Measurements from ENCODE around the gene STK32C.
"Not testable (repeated sequence)": the region's sequence is repeated elsewhere in the genome, so short reads cannot be mapped to it uniquely, and the experiment has no call there.

Gene STK32C

DNA sequence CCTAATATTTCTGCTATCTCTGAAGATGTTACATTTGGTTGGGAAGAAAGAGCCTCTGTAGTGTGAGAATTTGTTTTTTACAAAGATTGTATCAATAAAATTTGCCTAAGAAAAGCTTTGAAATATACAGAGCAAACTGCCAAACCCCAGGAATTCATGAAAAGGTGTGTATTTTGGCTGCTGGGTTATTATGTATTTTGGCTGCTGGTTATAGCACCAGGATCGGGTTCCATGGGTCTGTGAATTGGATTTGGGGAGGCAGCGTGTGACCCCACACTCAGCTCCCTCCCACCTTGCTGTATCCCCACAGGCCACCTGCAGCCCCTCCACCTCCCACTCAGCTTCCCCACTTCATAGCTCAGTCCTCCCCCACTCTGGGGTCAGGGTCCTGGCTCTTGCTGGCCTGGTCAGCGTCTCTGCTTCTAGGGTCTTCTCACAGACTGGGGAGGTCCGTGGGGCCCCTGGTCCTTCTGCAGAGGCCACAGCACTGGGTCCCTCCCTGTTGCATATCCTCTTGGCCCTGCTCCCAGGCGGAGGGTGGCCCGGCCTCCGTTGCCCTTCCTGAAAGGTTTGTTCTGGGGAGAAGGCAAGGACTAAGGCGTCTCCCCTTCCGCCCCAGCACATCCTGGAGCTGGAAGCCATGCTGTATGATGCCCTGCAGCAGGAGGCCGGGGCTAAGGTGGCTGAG lies 145.0 kb downstream of the STK32C start:
- no peak for DNase-seq

- no peak for DNase-seq
These were observed 145.7 kb downstream of the STK32C start for GRCh38 chr10:132162021-132162531.

DNA sequence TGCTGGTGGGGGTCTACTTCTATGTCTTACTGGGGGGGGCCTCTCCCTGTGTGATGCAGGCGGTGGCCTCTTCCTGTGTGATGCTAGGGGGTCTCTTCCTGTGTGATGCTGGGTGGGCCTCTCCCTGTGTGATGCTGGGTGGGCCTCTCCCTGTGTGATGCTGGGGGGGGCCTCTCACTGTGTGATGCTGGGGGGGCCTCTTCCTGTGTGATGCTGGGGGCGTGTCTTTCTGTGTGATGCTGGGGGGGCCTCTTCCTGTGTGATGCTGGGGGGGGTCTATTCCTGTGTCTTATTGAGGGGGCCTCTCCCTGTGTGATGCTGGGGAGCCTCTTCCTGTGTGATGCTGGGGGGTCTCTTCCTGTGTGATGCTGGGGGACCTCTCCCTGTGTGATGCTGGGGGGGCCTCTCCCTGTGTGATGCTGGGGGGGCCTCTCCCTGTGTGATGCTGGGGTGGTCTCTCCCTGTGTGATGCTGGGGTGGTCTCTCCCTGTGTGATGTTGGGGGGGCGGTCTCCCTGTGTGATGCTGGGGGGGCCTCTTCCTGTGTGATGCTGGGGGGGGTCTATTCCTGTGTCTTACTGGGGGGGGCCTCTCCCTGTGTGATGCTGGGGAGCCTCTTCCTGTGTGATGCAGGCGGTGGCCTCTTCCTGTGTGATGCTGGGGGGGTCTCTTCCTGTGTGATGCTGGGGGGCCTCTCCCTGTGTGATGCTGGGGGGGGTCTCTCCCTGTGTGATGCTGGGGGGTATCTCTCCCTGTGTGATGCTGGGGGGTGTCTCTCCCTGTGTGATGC lies 146.7 kb downstream of the STK32C start:
- not testable (repeated sequence) for DNase-seq

- DNase-seq, result not testable (repeated sequence)
These were observed 147.5 kb downstream of the STK32C start for GRCh38 chr10:132160231-132160630.

DNA sequence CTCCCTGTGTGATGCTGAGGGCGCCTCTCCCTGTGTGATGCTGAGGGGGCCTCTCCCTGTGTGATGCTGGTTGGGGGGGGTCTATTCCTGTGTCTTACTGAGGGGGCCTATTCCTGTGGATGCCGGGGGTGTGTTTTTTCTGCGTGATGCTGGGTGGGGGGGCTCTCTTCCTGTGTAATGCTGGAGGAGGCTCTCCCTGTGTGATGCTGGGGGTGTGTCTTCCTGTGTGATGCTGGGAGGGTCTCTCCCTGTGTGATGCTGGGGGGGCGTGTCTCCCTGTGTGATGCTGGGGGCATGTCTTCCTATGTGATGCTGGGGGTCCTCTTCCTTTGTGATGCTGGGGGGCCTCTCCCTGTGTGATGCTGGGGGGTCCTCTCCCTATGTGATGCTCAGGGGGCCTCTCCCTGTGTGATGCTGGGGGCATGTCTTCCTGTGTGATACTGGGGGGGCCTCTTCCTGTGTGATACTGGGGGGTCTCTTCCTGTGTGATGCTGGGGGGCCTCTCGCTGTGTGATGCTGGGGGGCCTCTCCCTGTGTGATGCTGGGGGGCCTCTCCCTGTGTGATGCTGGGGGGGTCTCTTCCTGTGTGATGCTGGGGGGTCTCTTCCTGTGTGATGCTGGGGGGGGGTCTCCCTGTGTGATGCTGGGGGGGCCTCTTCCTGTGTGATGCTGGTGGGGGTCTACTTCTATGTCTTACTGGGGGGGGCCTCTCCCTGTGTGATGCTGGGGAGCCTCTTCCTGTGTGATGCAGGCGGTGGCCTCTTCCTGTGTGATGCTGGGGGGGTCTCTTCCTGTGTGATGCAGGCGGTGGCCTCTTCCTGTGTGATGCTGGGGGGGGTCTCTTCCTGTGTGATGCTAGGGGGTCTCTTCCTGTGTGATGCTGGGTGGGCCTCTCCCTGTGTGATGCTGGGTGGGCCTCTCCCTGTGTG lies 148.2 kb downstream of the STK32C start:
- DNase-seq, result not testable (repeated sequence)

- no peak for DNase-seq
These were observed 148.9 kb downstream of the STK32C start for GRCh38 chr10:132158823-132159222.

- no peak for DNase-seq
These were observed 149.5 kb downstream of the STK32C start for GRCh38 chr10:132158122-132158741.
